ENCODE measurements around the gene BMP10. TPM values are rescaled to one million over a fixed set of nuclear protein-coding genes. Genes with fewer than 3 reads are reported as not detected.
A peak's percentile ranks its signal among the peaks of the same experiment; 100 is the strongest.
"Not testable (repeated sequence)": the region's sequence is repeated elsewhere in the genome, so short reads cannot be mapped to it uniquely, and the experiment has no call there.

The BMP10 gene
- total RNA-seq, 1 donor from 2014 or later = not detected

DNA sequence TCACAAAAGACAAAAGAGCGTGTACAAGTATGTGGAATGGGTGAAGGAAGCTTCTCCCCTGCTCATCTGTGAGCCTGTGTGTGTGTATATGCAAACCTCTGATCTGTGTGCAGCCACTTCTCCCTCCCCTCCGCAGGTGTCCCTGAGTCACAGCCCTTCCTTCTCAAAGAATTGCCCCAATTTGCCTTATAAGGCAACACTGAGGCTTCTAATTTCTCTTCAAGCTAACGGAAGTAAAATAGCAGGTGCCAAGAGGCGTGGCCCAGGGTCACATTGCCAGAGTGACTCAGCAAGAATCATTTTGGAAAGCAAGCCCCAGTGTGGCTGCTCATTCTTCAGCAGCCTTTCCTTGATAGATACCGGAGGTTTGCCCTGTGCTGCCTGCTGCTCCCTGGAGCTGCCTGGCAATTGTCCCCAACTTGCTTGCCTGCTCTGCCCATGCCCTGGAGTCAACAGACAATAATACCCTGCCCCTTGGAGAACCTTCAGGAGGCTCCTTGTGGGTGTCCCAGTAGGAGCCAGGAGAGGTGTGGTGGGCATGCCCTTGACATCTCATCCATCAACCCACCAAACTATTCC, 37.3 kb upstream of the BMP10 start:
- intact Hi-C loops (cut with micrococcal nuclease) = loop anchor here (1.0 kb wide), 1 partner anchor 191 kb away; no protein-coding TSS in a partner anchor
- H3K27me3 Mint-ChIP-seq (ENCODE audit: low read depth) = peaks cover 3% of the 10 kb centered on the region
- H3K9me3 Mint-ChIP-seq = peaks cover 15% of the 10 kb centered on the region
- peaks cover 10% of the 10 kb centered on the region for H3K36me3 Mint-ChIP-seq (ENCODE audit: low read depth)
- H3K27ac Mint-ChIP-seq = peak overlapping the region; percentile 79
- peak; percentile 80 for DNase-seq (ENCODE audit: low spot score)
- H3K4me3 Mint-ChIP-seq (ENCODE audit: low read depth) = peak overlapping the region; percentile 1
- peaks cover 32% of the 10 kb centered on the region for H3K4me1 Mint-ChIP-seq (ENCODE audit: low read depth)

DNA sequence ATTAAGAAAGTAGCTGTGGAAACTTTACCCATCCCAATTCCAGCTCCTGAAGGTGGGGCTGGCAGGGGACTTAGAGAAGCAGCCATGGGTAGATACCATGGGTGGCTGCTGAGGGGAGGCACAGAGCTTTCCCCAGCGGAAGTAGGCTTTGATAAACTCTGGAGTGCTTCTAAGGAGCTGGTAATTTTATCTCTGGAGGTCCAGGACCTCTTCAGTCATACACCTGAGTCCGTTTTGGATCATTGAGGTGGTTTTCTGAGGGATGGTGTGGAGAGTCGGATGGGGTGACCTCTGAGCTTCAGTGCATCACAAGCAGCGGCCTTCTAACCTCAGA, 36.7 kb upstream of the BMP10 start:
- no peak for DNase-seq (ENCODE audit: low spot score)
- Mint-ChIP-seq H3K27me3 (ENCODE audit: low read depth) (peaks cover 8% of the 10 kb centered on the region), H3K9me3 (peaks cover 21% of the 10 kb centered on the region), H3K4me1 (ENCODE audit: low read depth) (peaks cover 32% of the 10 kb centered on the region), H3K36me3 (ENCODE audit: low read depth) (peaks cover 15% of the 10 kb centered on the region), H3K27ac (peak overlapping the region; percentile 79), H3K4me3 (ENCODE audit: low read depth) (no peak overlapping the region)
- intact Hi-C loops (cut with micrococcal nuclease) = loop anchor here (1.0 kb wide), 1 partner anchor 191 kb away; no protein-coding TSS in a partner anchor

DNA sequence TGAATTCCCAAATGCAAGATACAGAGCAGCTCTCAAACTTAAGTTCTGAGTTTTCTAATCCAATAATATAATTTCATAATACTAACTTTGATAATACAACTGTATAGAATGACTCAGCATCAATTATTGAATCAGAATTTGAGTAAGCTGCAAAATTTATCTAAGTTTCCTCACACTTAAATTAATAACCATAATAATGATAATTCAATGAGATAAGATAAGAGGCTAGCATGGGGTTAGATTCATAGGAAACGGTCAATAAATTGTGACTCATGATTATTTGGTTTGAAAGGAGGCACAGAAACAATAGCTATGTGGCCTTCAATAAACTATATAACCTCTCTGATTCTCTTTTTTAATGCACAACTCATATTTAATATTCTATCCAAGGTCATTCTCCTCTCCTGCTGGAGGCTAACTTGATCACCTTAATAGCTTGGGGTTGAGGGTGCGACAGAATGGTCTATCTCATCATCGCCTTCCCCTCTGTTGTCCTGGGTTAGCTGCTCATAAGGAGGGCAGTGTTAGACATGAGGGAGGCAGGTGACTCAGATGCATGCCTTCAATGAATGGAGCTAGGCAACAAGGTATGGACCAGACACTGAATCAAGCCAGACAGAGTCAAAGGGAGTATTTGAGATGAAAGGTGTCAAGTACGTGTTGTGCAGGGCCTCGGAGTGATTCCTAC, 36.2 kb upstream of the BMP10 start:
- peaks cover 26% of the 10 kb centered on the region for H3K9me3 Mint-ChIP-seq
- H3K27me3 Mint-ChIP-seq (ENCODE audit: low read depth) = peaks cover 10% of the 10 kb centered on the region
- intact Hi-C loops (cut with micrococcal nuclease) = no loop called here
- no peak overlapping the region for H3K4me3 Mint-ChIP-seq (ENCODE audit: low read depth)
- peaks cover 20% of the 10 kb centered on the region for H3K36me3 Mint-ChIP-seq (ENCODE audit: low read depth)
- peak overlapping the region; percentile 79 for H3K27ac Mint-ChIP-seq
- DNase-seq (ENCODE audit: low spot score) = no peak
- H3K4me1 Mint-ChIP-seq (ENCODE audit: low read depth) = peaks cover 32% of the 10 kb centered on the region

DNA sequence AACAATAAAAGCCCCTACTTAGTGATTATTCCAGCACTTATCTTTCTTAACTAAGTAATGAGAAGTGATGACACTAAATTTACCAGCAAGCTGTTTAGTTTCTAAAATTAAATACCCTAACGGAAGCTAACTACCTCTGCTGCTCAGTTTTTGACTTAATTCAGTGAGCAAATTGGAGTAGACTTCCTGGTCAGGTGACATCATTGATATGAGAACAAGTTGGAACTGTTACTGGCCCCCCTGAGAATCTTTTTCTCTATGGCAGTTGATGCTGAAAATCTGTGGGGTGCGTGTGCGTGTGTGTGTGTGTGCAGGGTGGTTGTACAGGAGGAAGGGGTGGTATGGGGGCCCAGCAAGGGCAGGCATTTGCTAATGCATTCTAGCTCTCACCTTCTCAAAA, 35.5 kb upstream of the BMP10 start:
- no peak for DNase-seq (ENCODE audit: low spot score)
- Mint-ChIP-seq H3K27ac (no peak overlapping the region), H3K27me3 (ENCODE audit: low read depth) (peaks cover 10% of the 10 kb centered on the region), H3K4me3 (ENCODE audit: low read depth) (no peak overlapping the region), H3K4me1 (ENCODE audit: low read depth) (peaks cover 32% of the 10 kb centered on the region), H3K36me3 (ENCODE audit: low read depth) (peaks cover 24% of the 10 kb centered on the region), H3K9me3 (peaks cover 33% of the 10 kb centered on the region)
- intact Hi-C loops (cut with micrococcal nuclease) = no loop called here

DNA sequence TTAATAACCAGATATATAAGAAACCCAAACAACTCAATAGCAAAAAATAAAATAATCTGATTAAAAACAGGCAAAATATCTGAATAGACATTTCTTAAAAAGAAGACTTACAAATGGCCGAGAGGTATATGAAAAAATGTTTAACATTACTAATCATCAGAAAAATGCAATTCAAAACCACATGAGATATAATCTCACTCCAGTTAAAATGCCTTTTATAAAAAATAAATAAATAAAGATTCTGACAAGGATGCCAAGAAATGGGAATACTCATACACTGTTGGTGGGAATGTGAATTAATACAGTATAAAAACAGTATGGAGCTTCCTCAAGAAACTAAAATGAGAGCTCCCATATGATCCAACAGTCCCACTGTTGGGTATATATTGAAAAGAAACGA, 33.9 kb upstream of the BMP10 start:
- intact Hi-C loops (cut with micrococcal nuclease) = no loop called here

DNA sequence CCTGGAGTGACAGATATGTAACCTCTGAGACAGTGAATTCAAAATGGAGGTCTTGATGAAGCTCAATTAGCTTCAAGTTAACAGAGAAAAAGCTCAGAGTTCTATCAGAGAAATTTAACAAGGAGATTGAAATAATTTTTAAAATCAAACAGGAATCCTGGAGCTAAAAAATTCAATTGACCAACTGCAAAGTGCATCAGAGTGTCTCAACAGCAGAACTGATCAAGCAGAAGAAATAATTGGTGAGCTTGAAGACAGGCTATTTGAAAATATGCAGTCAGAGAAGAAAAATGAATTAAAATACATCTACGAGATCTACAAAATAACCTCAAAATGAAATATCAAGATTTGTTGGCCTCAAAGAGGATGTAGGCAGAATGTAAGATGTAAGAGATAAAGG, 30.4 kb upstream of the BMP10 start:
- peaks cover 31% of the 10 kb centered on the region for H3K36me3 Mint-ChIP-seq (ENCODE audit: low read depth)
- peaks cover 10% of the 10 kb centered on the region for H3K27me3 Mint-ChIP-seq (ENCODE audit: low read depth)
- no peak for DNase-seq (ENCODE audit: low spot score)
- H3K9me3 Mint-ChIP-seq = peaks cover 46% of the 10 kb centered on the region
- intact Hi-C loops (cut with micrococcal nuclease) = no loop called here
- H3K4me1 Mint-ChIP-seq (ENCODE audit: low read depth) = peaks cover 3% of the 10 kb centered on the region
- H3K4me3 Mint-ChIP-seq (ENCODE audit: low read depth) = no peak overlapping the region
- no peak overlapping the region for H3K27ac Mint-ChIP-seq

More for the DNA sequence above, 33.9 kb upstream of the BMP10 start:
- Mint-ChIP-seq H3K36me3 (ENCODE audit: low read depth) (peaks cover 31% of the 10 kb centered on the region), H3K4me1 (ENCODE audit: low read depth) (peaks cover 27% of the 10 kb centered on the region), H3K4me3 (ENCODE audit: low read depth) (no peak overlapping the region), H3K9me3 (peaks cover 42% of the 10 kb centered on the region), H3K27me3 (ENCODE audit: low read depth) (peaks cover 10% of the 10 kb centered on the region), H3K27ac (no peak overlapping the region)
- no peak for DNase-seq (ENCODE audit: low spot score)

DNA sequence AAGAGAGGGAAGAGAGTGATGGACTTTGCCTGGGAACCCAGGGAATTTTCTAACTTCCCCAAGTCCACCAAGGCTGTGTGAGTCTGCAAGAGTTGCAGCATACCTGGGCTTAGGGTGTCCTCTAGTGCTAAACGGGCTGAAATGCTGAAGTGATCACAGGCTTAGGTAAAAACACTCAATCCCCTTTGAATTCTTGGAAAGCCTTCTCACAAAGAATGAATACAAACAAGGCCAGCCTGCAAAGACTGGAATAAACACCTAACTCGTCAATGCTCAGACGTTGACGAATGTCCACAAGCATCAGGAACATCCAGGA, 30.0 kb upstream of the BMP10 start:
- H3K4me1 Mint-ChIP-seq (ENCODE audit: low read depth) = peaks cover 3% of the 10 kb centered on the region
- intact Hi-C loops (cut with micrococcal nuclease) = no loop called here
- no peak for DNase-seq (ENCODE audit: low spot score)
- no peak overlapping the region for H3K27ac Mint-ChIP-seq
- no peak overlapping the region for H3K4me3 Mint-ChIP-seq (ENCODE audit: low read depth)
- H3K36me3 Mint-ChIP-seq (ENCODE audit: low read depth) = peaks cover 31% of the 10 kb centered on the region
- peaks cover 10% of the 10 kb centered on the region for H3K27me3 Mint-ChIP-seq (ENCODE audit: low read depth)
- H3K9me3 Mint-ChIP-seq = peaks cover 46% of the 10 kb centered on the region

DNA sequence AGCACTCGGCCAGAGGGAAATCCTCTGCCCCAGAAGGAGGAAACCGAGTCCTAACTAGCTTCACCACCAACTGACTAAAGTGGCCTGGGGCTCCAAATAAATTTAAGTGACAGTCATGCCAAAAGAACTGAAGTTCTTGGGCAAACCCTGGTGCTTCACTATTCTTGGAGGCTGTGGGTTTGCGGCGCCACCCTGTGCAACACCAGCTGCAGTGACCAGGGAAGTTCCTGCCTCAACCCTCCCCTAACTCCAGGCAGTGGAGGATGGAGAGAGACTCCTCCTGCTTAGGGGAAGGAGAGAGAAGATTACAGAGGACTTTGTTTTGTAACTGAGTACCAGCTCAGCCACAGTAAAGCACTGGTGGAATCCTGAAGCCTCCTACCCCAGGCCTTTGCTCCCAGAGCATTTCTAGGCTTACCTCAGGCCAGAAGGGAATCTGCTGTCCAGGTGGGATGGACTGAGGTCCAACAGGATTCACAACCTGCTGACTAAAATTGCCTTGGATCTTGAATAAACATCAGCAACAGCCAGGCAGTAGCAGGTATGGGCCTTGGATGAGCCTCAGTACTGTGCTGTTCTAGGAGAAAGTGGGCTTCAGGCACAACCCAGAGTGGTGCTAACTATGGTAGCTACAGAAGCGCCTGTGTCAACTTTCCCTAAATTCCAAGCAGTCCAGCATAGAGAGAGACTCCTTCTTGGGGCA, 29.4 kb upstream of the BMP10 start:
- Mint-ChIP-seq H3K27ac (no peak overlapping the region), H3K9me3 (peaks cover 46% of the 10 kb centered on the region), H3K4me1 (ENCODE audit: low read depth) (peaks cover 3% of the 10 kb centered on the region), H3K27me3 (ENCODE audit: low read depth) (peaks cover 10% of the 10 kb centered on the region), H3K36me3 (ENCODE audit: low read depth) (peaks cover 31% of the 10 kb centered on the region), H3K4me3 (ENCODE audit: low read depth) (no peak overlapping the region)
- intact Hi-C loops (cut with micrococcal nuclease) = no loop called here
- DNase-seq (ENCODE audit: low spot score) = no peak

DNA sequence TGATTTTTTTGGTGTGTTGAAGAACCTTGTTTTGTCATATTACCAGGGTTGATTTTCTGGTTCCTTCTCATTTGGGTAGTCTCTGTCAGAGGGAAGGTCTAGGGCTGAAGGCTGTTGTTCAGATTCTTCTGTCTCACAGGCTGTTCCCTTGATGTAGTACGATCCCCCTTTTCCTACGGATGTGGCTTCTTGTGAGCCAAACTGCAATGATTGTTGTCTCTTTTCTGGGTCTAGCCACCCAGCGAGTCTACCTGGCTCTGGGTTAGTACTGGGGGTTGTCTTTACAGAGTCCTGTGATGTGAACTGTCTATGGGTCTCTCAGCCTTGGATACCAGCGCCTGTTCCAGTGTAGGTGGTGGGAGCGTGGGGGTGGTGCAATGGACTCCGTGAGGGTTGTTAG, 24.8 kb upstream of the BMP10 start:
- not testable (repeated sequence) for H3K4me1 Mint-ChIP-seq (ENCODE audit: low read depth)

DNA sequence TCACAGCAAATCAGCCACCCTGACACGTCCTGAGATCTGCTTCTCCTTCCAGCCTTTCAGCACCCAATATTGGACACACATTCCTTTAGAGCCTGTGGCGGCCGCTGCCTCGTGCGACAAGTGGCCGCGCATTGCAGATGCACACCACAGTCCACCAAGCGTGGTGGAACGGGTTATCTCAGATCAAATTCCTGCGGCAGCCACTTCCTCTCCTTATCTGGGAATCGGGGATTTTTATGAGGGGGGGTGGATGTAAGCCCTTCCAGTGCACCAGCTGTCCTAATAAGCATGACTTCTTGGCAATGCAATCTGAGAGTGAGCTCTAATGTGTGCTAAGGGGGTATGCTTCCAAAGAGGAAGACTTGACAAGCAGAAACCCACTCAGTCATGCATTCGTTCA, 18.3 kb upstream of the BMP10 start:
- H3K4me3 Mint-ChIP-seq (ENCODE audit: low read depth) = no peak overlapping the region

More for the DNA sequence above, 24.8 kb upstream of the BMP10 start:
- H3K27me3 Mint-ChIP-seq (ENCODE audit: low read depth) = peaks cover 14% of the 10 kb centered on the region
- H3K9me3 Mint-ChIP-seq; intact Hi-C loops (cut with micrococcal nuclease); DNase-seq (ENCODE audit: low spot score); H3K36me3 Mint-ChIP-seq (ENCODE audit: low read depth); H3K4me3 Mint-ChIP-seq (ENCODE audit: low read depth); H3K27ac Mint-ChIP-seq: not testable (repeated sequence)

DNA sequence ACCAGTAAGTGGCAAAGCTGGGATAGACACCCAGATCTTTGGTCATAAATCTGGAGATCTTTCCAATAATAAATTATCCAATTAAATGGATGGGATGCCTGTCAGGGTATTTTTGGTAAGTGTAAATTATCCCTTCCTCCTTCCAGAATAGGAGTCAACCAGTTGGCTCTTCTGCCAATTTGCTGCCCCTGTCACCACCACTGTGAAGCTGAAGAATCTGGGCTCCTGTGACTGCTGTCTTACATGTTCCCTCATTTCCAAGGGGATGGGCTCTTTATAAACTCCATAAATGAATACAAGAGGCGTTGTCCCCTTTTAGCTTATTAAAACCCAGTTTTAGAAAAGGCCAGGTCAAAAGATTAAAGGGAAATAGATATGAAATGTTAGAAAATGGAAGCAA, 17.8 kb upstream of the BMP10 start:
- H3K9me3 Mint-ChIP-seq = no peaks in the 10 kb centered on the region

More for the DNA sequence above, 18.3 kb upstream of the BMP10 start:
- Mint-ChIP-seq H3K27ac (no peak overlapping the region), H3K36me3 (ENCODE audit: low read depth) (no peaks in the 10 kb centered on the region), H3K4me1 (ENCODE audit: low read depth) (peaks cover 5% of the 10 kb centered on the region), H3K27me3 (ENCODE audit: low read depth) (peaks cover 28% of the 10 kb centered on the region), H3K9me3 (no peaks in the 10 kb centered on the region)
- no peak for DNase-seq (ENCODE audit: low spot score)
- intact Hi-C loops (cut with micrococcal nuclease) = no loop called here

DNA sequence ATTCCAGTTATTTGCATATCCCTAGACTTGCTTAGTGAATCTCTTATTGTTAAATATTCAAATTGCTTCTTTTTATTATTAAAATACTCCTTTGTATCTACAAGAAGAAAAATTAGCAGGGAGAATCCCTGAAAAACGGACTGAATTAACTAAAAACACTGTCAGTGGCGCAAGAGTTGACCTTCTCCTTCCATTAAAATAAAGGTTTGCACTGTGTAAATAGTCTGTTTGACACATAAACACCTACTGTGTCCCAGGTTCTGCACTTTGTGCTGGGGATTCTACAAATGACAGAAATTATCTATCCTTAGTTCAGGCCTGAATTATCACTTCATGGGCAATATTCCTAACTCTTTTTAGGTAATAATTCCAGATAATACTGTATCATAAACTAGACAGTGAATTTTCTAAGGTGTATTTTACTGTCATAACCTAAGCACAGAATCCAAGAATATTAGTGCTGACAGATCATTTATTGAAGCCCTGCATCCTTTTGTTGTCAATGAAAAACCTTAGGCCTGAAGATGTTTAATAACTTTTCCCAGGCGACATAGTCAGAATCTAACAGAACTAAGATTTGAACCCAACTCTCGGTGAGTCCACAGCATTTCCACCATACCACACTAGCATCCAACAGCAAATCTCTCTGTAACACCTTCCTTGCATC, 17.0 kb upstream of the BMP10 start:
- H3K4me3 Mint-ChIP-seq (ENCODE audit: low read depth) = no peak overlapping the region
- no peaks in the 10 kb centered on the region for H3K36me3 Mint-ChIP-seq (ENCODE audit: low read depth)

More for the DNA sequence above, 17.8 kb upstream of the BMP10 start:
- no peak overlapping the region for H3K4me3 Mint-ChIP-seq (ENCODE audit: low read depth)
- intact Hi-C loops (cut with micrococcal nuclease) = no loop called here
- H3K27ac Mint-ChIP-seq = no peak overlapping the region
- H3K4me1 Mint-ChIP-seq (ENCODE audit: low read depth) = peaks cover 5% of the 10 kb centered on the region
- peaks cover 32% of the 10 kb centered on the region for H3K27me3 Mint-ChIP-seq (ENCODE audit: low read depth)
- H3K36me3 Mint-ChIP-seq (ENCODE audit: low read depth) = no peaks in the 10 kb centered on the region
- DNase-seq (ENCODE audit: low spot score) = no peak

DNA sequence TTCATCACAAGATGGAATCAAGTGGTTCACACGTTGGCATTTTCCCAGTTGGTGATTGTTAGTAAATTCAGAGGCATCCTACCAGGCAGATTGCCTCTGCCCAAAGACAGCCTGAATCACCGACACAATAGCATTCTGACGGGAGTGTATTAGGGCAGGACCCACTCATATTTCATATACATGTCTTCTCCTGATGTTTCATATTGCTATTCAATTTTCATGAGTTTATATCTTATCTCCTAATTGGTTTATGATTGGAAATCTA, 14.5 kb upstream of the BMP10 start:
- Mint-ChIP-seq H3K36me3 (ENCODE audit: low read depth) (no peaks in the 10 kb centered on the region), H3K4me1 (ENCODE audit: low read depth) (no peaks in the 10 kb centered on the region)
- intact Hi-C loops (cut with micrococcal nuclease) = no loop called here

More for the DNA sequence above, 17.0 kb upstream of the BMP10 start:
- H3K27me3 Mint-ChIP-seq (ENCODE audit: low read depth) = peaks cover 34% of the 10 kb centered on the region
- H3K4me1 Mint-ChIP-seq (ENCODE audit: low read depth) = peaks cover 2% of the 10 kb centered on the region
- intact Hi-C loops (cut with micrococcal nuclease) = no loop called here
- H3K9me3 Mint-ChIP-seq = no peaks in the 10 kb centered on the region
- no peak for DNase-seq (ENCODE audit: low spot score)
- no peak overlapping the region for H3K27ac Mint-ChIP-seq

More for the DNA sequence above, 14.5 kb upstream of the BMP10 start:
- H3K27me3 Mint-ChIP-seq (ENCODE audit: low read depth) = peaks cover 33% of the 10 kb centered on the region
- no peak overlapping the region for H3K4me3 Mint-ChIP-seq (ENCODE audit: low read depth)
- no peak overlapping the region for H3K27ac Mint-ChIP-seq
- H3K9me3 Mint-ChIP-seq = no peaks in the 10 kb centered on the region
- no peak for DNase-seq (ENCODE audit: low spot score)
